Neural crest cell (in vitro differentiated cells): ENCODE results near the gene DDX10. TPM values are rescaled to one million over a fixed set of nuclear protein-coding genes. Genes with fewer than 3 reads are reported as not detected.

ENCODE experiments used
- DNase-seq: peaks from one replicate; pipeline ENCODE4 v3.0.0; 2021; ENCODE audit warnings: low read depth, mixed read lengths, low spot score
- H3K27ac Mint-ChIP-seq: one replicate; pipeline ENCODE4 v1.8.0; 2021; ENCODE audit warnings: mild to moderate bottlenecking, mixed read lengths; ENCODE audit not compliant: unreplicated experiment
- H3K27me3 Mint-ChIP-seq: 2 replicates; pipeline ENCODE4 v1.8.0; 2021; ENCODE audit warnings: low read depth, mild to moderate bottlenecking, mixed read lengths
- H3K36me3 Mint-ChIP-seq: 2 replicates; pipeline ENCODE4 v1.8.0; 2021; ENCODE audit warnings: low read depth, mild to moderate bottlenecking, mixed read lengths
- H3K4me1 Mint-ChIP-seq: 2 replicates; pipeline ENCODE4 v1.8.0; 2021; ENCODE audit warnings: mixed read lengths
- H3K4me3 Mint-ChIP-seq: one replicate; pipeline ENCODE4 v1.8.0; 2021; ENCODE audit warnings: mild to moderate bottlenecking, mixed read lengths
- H3K9me3 Mint-ChIP-seq: 2 replicates; pipeline ENCODE4 v1.8.0; 2021; ENCODE audit warnings: mixed read lengths
- total RNA-seq: library from RNA; stranded (reverse); gene quantifications from 2 replicates; pipeline ENCODE4 v1.2.1, GENCODE V29; 2021
- TF ChIP-seq, protein P1 (sequence below): fragments of 200-600 bp; sonication (generic); conservative IDR thresholded peaks from 2 replicates; pipeline ENCODE4 v1.5.0; 2021; ENCODE audit warnings: antibody characterized with exemption, mild to moderate bottlenecking

DDX10 gene
- total RNA-seq, 1 donor from 2014 or later, result 38.5 TPM

DNA sequence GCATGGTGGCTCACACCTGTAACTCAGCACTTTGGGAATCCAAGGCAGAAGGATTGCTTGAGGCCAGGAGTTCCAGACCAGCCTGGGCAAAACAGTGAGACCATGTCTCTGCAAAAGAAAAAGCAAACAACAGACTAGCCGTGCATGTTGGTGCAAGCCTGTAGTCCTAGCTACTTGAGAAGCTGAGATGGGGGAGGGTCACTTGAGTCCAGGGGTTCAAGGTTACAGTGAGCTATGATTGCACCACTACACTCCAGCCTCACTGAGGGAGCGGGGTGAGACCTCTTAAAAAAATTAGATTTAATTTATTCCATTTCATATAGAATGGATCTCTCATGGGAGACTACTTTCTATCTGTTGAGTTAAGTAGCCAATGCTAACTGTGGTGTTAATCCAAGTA, 50.4 kb downstream of the DDX10 start:
- H3K4me3 Mint-ChIP-seq, result no peak overlapping the region
- TF ChIP-seq, protein P1, sequence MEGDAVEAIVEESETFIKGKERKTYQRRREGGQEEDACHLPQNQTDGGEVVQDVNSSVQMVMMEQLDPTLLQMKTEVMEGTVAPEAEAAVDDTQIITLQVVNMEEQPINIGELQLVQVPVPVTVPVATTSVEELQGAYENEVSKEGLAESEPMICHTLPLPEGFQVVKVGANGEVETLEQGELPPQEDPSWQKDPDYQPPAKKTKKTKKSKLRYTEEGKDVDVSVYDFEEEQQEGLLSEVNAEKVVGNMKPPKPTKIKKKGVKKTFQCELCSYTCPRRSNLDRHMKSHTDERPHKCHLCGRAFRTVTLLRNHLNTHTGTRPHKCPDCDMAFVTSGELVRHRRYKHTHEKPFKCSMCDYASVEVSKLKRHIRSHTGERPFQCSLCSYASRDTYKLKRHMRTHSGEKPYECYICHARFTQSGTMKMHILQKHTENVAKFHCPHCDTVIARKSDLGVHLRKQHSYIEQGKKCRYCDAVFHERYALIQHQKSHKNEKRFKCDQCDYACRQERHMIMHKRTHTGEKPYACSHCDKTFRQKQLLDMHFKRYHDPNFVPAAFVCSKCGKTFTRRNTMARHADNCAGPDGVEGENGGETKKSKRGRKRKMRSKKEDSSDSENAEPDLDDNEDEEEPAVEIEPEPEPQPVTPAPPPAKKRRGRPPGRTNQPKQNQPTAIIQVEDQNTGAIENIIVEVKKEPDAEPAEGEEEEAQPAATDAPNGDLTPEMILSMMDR, result no peak
- H3K4me1 Mint-ChIP-seq, result no peaks in the 10 kb centered on the region
- peaks cover 8% of the 10 kb centered on the region for H3K9me3 Mint-ChIP-seq
- no peak overlapping the region for H3K27ac Mint-ChIP-seq
- DNase-seq, result no peak
- no peaks in the 10 kb centered on the region for H3K27me3 Mint-ChIP-seq
- H3K36me3 Mint-ChIP-seq, result peaks cover 41% of the 10 kb centered on the region

DNA sequence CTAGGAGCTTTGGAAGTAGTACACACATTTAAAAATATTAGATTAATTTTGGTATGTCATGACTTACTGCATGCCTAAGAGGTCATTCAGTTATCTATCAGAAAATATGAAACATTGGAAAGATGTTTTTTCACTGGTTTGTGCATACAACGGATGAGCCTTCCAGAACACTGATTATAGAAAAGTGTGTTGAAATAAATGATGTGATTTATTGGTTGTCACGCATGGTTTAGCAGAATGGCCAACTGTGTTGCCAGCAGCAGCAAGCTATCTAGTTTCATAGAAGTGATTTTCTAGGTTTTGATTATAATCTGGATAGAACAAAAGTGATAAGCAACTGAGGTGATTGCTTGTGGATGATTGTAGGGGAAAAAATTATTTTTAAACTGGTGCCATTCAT, 53.6 kb downstream of the DDX10 start:
- no peaks in the 10 kb centered on the region for H3K27me3 Mint-ChIP-seq
- no peaks in the 10 kb centered on the region for H3K4me1 Mint-ChIP-seq
- TF ChIP-seq, protein P1, result no peak
- DNase-seq, result no peak
- no peak overlapping the region for H3K27ac Mint-ChIP-seq
- no peak overlapping the region for H3K4me3 Mint-ChIP-seq
- H3K36me3 Mint-ChIP-seq, result peaks cover 28% of the 10 kb centered on the region
- H3K9me3 Mint-ChIP-seq, result no peaks in the 10 kb centered on the region

DNA sequence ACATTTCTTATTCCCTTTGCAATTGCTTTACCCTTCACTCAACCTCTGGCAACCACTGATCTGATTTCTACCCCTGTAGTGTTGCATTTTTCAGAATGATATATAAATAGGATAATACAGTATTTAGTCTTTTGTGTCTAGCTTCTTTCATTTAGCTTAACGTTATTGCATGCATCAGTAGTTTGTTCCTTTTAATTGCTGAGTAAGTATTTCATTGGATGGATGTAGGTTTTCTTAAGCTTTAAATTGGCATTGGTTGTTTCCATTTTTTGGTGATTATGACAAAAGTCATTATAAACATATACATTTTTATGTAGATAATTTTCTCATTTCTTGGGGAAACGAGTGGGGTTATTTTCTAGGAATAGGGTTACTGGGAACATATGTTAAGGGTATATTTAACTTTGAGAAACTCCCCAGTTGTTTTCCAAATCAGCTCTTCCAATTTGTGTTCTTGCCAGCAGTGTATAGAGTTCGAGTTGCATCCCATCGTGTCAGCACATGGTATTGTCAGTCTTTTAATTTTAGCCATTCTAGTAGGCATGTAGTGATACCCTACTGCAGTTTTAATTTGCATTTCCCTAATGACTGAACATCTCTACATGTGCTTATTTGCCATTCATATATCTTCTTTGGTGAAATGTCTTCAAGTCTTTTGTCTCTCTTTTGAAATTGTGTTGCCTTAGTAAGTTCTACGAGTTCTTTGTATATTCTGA, 60.3 kb downstream of the DDX10 start:
- peaks cover 8% of the 10 kb centered on the region for H3K4me1 Mint-ChIP-seq
- H3K9me3 Mint-ChIP-seq, result peaks cover 2% of the 10 kb centered on the region
- H3K27ac Mint-ChIP-seq, result no peak overlapping the region
- no peak for DNase-seq
- TF ChIP-seq, protein P1, result no peak
- no peak overlapping the region for H3K4me3 Mint-ChIP-seq
- H3K27me3 Mint-ChIP-seq, result no peaks in the 10 kb centered on the region
- H3K36me3 Mint-ChIP-seq, result peaks cover 21% of the 10 kb centered on the region

DNA sequence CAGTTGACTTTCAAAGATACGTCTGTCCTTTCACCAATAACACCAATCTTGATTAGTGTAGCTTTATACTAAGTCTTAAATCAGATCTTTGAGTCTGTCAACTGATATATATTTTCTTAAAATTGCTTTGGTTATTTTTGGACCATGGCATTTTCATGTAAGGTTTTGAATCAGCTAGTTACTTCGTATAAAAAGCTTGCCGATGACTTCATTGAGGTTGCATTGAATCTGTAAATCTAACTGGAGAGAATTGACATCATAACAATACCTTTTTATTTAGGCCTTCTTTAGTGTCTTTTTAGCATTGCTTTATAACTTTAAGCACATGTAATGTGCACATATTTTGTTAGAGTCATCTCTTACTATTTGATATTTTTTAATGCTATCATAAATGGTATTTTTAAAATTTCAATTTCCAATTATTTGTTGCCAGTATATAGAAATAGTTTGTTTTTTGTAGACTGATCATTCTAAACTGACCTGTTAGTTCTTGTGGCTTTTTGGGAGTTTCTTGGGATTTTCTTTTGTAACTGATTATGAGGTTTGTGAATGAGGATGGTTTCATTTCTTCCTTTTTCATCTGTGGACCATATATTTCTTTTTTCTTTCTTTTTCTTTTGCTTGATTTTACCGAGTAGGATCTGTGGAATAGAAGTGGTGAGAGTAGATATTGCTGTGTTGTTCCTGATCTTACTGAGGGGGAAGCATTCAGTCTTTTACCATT, 61.4 kb downstream of the DDX10 start:
- Mint-ChIP-seq H3K9me3 (peaks cover 2% of the 10 kb centered on the region), H3K4me3 (no peak overlapping the region), H3K27ac (no peak overlapping the region)

DNA sequence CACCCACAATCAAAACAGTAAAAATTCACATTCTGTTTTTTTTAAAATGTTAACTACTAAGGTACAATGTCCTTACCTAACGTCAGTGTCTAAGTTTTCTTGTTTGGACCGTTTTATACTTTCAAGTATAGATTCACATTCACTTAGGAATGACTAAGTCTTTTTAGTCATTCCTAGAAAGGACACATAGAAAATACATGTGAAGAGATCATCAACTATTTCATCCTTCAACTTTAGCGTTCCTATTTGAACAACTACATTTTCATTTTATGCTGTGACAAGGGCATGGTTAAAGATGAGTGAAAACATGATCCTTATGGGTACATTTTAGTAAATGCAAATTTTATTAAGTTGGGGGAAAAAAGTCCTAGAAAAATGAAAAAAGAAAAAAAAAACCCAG, 62.8 kb downstream of the DDX10 start:
- Mint-ChIP-seq H3K4me3 (no peak overlapping the region), H3K27me3 (no peaks in the 10 kb centered on the region), H3K9me3 (peaks cover 2% of the 10 kb centered on the region), H3K36me3 (peaks cover 22% of the 10 kb centered on the region), H3K4me1 (peaks cover 8% of the 10 kb centered on the region), H3K27ac (no peak overlapping the region)
- TF ChIP-seq, protein P1, result no peak
- DNase-seq, result no peak

More for the DNA sequence above, 61.4 kb downstream of the DDX10 start:
- Mint-ChIP-seq H3K27me3 (no peaks in the 10 kb centered on the region), H3K36me3 (peaks cover 18% of the 10 kb centered on the region), H3K4me1 (peaks cover 8% of the 10 kb centered on the region)
- DNase-seq, result no peak
- TF ChIP-seq, protein P1, result no peak
